COLO668 (cell line): Measurements from ENCODE around the gene AGFG2.

ENCODE experiments used
- DNase-seq: peaks from one replicate; lab custom pipeline; 2025; ENCODE audit not compliant: unreplicated experiment; lab: John Stamatoyannopoulos, UW

AGFG2 gene

DNA sequence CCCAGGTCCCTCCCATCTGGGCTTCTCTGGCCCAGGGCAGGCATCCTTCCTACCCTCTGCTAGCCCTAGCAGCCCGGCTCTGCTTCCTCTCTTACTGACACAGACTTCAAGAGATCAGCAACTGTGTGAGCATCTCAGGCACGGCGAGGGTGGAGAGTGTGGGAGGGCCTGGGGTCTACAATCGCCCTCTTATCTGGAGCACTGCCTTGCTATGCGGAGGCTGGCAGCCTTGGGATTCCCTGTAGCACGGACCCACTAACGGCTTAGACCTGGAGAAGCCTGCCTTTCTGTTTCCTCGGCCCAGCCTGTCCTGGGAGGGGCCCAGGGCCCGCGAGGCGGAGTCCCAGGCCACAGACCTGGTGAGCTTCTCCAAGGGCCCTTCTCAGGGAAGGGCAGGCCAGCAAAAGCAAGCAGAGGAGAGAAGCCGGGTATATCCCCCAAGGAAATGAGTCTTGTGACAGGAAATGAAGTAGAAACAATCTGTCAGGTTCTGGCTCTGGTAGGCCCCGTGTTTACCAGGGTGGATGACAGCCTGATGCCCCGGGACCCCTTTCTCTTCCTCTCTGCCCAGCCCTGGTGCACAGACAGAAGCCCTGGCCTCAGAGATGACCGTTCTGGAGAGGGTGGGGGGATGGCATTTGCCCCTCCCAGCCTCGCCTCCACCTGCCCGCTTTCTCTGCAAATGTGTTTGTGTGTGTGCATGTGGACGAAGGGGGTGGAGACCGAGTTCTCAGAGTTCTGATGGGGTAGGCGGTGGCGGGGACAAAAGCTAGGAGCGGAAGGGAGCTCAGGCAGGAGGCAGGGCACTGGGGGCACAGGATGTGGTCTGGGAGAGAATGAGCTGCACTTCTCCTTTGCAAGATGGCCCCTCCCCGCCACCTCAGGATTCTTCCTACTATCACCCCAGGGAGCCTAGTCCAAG, 44.4 kb downstream of the AGFG2 start:
- no peak for DNase-seq

DNA sequence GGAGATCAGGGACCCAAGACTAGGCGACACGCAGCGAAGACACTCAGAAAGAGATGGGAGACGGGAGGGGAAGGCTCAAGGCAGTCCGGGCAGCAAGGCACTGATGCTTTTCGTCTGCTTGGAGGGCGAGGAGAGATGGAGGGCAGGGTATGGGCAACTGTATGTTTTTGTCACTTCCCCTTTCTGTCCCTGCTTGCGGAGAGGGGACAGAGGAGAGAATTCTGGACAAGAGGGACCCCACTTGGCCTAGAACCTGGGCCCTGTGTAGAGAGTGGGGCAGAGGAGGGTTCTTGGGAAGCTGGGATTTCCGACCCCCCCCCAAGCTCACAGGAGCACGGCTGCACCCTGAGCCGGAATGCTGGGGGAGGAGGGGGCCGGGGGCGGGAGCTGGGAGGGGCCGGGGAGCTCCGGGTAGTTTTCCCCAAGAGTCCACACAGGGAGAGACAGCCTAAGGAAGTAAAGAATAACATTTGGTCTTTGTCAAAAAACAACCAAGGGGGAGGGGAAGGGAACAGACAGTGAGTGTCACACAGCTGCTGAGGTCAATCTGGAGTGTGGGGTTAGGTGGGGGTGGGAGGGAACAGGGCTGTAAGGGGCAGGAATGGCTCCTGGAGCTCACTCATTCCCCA, 45.2 kb downstream of the AGFG2 start:
- DNase-seq, result no peak

DNA sequence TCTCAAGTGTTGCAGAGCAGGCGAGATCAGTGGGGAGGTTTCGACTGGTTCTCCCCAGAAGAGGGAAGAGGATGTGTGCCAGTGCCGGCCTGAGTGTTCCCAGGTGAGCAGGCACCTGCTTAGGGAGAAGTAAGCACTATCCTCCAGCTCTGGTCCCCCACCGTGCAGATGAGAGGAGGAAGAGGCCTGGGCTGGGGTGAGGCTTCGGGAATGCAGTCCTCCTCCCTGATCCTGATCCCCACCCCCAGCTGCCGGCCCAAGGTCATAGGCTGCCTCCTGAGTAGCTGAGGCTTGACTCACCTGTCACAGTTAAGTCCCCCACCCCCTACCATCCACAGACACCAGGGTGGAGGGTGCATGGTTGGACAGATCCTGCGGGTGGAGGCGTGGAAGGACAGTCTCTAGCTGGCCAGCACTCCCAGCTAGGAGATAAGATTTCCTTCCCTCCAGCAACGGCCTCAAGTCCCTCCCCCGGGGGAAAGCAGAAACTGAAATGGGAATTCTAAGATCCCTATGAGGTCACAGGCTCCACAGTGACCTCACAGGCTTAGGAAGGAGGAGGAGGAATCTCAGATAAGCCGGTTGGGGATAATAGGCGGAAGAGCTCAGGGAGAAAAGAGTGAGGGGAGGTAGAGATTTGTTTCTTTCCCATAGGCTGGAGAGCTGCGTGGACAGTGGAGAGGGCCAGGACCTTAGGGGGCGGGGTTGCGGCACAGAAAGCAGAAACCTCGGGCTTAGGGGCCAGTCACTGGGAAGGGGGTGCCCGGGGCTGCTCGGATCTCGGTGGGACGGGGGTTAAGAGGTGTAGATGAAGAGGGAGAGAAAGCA, 45.9 kb downstream of the AGFG2 start:
- peak; percentile 50 for DNase-seq

DNA sequence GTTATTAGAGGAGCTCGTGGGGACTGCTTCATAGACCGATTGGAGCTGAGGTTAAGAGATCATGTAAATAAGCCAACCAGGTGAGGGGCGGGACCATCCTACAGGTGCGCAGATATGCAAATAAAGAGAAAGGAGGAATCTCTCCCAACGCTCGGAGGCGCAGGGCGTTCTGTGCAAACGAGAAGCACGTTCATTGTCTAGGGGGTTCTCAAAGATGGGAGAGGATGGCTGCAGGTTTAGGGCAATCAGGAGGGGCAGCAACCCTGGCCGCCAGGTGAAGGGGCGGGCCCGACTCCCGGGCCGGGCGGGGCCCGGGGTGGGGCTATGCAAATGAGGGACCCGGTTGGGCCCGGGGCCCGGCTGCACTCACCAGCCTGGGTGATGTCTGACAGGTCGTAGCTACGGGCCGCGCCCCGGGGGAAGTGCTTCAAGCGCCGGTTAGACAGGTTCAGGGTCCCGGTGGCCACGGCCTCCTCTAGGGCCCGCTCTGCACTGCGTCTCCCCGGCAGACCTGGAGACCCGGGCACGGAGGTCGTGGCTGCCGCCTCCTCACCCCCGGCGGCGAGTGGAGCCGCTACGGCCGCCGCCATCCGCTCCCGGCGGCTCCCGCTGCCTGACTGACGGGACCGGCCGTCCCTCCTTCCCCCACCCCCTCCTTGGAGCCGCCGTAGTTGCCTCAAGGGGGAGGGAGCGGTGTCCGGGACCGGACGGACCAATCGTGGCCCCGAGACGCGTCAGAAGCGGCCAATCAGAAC, 46.7 kb downstream of the AGFG2 start, which contains the start of gene LRCH4:
LRCH4 (minus strand) TSS at position 619 of the 755 bp plus-strand sequence; CDS start at position 590, 29 bp downstream.
- peak; percentile 85 for DNase-seq

DNA sequence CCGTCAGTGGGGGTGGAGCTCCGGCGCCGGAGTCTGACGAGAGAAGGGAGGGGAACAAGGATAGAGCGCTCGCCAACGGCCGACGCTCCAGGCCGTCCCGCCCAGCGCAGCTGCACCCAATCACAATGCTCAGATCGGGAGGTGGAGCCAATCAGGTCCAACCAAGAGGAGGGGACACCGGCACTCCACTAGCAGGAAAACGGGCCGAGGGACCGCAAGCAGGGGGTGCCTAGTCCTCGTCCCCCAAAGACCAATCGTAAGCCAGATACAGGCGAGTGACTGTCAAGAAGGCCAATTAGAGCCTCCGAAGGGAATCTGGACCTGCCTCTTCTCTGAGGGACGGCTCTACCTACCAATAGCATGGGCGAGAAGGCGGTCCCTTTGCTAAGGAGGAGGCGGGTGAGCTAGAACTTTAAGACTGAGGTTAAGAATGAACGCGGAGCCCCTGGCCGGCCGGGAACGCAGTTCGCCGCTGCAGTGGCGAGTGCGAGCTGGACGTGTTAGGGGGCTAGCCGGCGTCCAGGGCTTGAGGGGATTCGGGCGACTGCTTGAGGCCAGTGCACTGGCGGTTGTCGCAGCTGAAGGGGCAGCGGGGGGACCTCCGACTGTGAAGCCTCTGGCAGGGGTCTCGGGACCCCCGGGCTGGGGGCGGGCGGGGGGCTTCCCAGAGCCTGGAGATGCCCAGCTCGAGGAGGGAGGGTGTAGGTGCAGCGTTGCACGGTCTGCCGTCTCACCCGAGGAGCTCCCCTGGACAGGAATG, 47.4 kb downstream of the AGFG2 start, which contains the start of gene FBXO24:
FBXO24 (plus strand) TSS at position 63 of the 760 bp plus-strand sequence; CDS start at position 361, 298 bp downstream.
- DNase-seq, result peak; percentile 99

DNA sequence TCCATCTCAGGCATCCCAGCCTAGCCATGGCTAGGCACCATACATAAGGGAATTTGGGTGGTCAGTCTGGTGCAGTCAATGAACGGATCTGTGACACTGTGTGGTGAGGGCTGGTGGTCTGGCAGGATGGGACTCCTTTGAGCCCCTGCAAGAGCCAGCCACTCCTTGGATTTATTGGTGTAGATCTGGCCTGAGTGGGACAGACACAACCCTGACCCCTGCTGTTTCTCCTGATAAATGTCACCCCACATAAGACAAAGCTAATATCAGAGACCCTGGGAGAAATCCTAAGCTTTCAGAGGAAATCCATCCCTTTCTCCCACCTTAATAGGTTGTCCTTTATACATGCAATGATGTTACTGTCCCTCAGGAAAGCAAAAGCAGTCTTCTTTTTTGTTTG, 49.4 kb downstream of the AGFG2 start:
- DNase-seq, result peak; percentile 4

DNA sequence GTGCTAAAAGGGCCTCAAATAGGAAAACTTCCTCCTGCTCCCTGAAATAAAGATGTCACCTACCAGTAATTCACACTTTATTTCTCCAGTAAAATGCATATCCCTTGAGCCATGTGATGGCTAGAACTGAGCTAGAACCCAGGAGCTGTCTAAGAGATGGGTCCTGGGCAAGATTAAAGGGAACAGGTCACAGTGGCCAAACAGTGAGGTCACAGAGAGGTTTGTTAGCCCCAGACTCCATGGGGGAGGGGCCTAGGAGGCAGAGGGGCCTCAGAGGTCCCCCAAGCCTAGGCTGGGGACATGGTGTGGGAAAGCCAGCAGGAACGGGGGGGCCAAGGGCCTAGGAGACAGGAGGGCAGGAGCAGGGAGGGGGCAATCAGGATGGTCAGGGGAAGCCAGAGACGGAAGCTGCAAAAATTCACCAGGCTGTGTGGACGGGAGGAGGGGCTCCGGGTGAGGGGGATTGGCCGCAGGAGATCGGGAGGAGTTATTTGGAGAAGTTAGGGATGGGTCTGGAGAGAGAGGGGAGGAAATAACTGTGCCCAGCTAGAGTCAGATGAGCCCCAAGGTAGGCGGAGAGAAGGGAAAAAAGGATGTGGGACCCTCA, 50.4 kb downstream of the AGFG2 start:
- DNase-seq, result no peak

DNA sequence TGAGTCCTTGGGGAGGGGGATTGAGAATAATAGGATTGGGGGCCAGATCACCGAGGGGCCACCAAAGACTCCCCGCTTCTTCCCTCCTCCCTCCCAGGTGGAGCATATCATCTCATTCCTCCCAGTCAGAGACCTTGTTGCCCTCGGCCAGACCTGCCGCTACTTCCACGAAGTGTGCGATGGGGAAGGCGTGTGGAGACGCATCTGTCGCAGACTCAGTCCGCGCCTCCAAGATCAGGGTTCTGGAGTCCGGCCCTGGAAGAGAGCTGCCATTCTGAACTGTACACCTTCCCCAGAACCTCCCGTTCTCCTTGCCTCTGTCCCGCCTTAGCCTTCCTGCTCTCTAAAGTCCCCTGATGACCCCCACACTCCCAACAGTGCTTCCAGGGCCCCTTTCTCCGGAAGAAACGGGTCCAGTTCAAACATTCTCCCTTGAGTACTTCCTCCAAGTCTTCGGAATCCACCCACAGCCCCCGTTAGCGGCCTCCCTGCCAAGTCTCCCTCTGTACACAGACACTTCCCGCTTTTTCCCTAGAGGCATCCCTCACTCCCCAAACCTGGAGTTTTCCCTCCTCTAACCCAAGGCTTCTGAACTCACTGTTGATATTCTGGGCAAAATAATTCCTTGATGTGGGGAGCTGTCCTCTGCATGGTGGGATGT, 51.2 kb downstream of the AGFG2 start:
- no peak for DNase-seq

DNA sequence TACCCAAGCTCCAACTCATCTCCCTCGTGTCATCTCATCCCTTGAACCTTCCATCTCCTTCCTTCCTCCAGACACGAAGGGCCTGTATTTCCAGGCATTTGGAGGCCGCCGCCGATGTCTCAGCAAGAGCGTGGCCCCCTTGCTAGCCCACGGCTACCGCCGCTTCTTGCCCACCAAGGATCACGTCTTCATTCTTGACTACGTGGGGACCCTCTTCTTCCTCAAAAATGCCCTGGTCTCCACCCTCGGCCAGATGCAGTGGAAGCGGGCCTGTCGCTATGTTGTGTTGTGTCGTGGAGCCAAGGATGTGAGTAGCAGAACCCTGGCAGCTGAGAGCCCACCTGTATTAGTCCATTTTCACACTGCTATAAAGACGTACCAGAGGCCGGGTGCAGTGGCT, 52.6 kb downstream of the AGFG2 start:
- DNase-seq, result no peak

DNA sequence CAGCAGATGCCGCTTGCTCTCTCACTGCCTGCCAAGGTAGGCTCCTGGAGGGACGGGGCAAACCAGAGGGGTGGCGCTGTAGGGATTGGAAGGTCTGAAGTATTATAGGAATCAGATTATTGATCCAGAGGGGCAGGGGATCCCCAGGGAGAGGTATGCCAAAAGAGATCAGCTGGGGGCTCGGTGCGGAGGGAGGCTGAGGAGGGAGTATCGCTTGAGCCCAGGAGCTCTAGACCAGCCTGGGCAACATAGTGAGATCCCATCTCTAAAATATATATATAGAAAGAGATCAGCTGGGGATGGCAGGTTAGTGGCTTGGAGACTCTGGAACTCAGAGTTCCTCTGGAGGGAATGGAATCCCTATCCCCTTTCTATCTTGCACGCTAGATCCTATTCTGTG, 56.2 kb downstream of the AGFG2 start:
- DNase-seq, result no peak

DNA sequence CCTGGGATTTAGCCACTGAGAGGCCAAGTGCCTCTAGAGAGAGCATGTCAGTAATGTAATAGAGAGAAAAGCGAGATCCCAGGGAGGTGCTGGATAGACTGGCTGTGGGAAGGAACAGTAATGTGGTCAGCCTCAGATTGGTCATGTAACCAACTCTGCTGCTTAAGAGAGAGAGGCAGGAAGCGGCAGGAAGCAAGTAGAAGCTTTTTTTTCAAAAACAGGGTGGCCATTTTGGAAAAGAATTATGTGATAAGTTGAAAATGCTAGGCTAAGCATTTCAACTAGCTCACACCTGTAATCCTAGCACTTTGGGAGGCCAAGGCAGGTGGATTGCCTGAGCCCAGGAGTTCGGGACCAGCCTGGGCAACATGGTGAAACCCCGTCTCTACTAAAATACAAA, 59.4 kb downstream of the AGFG2 start:
- DNase-seq, result no peak

DNA sequence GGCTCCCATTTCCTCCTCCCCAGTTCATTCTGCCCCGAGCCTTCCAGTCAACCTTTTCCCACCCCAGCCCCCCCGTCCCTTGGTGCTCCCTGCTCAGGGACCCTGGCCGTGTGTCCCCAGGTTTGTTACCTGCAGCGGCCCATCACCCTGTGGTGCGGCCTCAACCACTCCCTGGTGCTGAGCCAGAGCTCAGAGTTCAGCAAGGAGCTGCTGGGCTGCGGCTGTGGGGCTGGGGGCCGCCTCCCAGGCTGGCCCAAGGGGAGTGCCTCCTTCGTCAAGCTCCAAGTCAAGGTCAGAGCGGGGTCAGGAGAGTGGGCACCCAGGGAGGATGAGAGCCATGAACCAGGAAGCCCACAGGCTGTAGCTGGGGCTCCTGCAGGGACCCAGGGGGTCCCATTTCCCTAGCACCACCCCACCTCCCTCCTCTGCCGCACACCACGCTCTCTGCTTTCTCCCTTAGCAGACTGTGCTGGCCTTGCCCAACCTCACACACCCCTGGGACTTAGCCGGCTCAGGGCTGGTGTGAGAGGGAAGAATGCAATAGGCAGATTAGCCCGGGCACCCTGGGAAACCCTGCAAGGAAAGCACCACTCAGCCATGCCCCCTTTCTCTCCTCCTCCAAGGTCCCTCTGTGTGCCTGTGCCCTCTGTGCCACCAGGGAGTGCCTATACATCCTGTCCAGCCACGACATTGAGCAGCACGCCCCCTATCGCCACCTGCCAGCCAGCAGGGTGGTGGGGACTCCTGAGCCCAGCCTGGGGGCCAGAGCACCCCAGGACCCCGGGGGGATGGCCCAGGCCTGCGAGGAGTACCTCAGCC, 61.1 kb downstream of the AGFG2 start:
- peak; percentile 7 for DNase-seq

DNA sequence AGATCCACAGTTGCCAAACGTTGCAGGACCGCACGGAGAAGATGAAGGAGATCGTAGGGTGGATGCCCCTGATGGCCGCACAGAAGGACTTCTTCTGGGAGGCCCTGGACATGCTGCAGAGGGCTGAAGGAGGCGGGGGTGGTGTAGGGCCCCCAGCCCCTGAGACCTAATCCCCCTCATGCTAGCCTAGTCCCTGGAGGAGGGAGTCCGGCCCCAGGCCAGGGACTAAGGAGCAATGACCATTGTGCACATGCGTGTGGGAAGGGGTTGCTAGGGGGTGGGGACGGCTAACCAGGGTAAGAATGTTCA, 61.7 kb downstream of the AGFG2 start:
- no peak for DNase-seq

DNA sequence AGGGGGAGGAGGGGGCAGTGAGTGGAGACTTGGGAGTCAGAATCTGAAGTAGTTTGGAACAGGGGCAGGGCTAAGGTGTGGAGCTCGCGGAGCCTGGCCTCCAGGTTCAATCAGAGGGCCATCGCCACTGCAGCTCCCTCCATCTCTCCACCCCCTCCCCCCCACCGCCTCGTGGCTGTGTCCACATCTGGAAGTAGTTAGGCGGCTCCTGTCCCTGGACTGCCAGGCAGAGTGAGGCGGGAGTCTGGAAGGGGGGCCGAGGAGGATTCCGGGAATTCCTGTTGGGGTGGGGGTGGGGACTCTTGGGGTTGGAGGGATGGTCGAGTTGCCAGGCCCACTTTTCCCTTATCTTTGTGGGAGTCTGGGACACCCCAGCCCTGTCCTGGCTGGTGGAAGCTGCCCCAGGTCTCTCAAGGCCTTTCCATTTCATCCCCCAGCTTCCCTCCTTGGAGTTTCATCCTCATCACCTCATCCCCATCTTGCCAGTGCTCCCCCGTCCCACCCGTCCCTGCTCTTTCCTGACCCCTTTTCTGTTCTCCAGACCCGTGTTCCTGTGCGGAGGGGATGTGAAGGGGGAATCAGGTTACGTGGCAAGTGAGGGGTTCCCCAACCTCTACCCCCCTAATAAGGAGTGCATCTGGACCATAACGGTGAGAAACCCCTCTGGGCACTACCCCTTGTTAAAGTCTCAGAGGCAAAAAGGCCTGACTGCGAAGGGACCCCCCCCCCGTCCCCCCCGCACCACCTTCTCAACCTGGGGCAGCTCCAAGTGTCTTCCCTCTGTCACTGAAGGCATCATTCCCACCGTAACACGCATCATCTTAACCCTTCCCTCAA, 64.1 kb downstream of the AGFG2 start:
- no peak for DNase-seq

DNA sequence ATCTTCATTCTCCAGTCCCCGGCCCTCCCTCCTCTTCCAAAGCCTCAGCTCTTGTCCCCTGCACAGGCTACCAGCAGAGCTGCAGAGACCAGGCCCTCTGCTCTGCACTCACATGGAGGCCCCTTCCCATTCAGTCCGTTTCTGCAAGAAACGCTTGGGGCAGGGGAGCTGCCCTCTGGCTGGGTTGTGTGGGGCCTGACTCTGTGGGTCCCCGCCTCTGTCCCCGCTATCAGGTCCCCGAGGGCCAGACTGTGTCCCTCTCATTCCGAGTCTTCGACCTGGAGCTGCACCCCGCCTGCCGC, 64.7 kb downstream of the AGFG2 start:
- DNase-seq, result no peak

DNA sequence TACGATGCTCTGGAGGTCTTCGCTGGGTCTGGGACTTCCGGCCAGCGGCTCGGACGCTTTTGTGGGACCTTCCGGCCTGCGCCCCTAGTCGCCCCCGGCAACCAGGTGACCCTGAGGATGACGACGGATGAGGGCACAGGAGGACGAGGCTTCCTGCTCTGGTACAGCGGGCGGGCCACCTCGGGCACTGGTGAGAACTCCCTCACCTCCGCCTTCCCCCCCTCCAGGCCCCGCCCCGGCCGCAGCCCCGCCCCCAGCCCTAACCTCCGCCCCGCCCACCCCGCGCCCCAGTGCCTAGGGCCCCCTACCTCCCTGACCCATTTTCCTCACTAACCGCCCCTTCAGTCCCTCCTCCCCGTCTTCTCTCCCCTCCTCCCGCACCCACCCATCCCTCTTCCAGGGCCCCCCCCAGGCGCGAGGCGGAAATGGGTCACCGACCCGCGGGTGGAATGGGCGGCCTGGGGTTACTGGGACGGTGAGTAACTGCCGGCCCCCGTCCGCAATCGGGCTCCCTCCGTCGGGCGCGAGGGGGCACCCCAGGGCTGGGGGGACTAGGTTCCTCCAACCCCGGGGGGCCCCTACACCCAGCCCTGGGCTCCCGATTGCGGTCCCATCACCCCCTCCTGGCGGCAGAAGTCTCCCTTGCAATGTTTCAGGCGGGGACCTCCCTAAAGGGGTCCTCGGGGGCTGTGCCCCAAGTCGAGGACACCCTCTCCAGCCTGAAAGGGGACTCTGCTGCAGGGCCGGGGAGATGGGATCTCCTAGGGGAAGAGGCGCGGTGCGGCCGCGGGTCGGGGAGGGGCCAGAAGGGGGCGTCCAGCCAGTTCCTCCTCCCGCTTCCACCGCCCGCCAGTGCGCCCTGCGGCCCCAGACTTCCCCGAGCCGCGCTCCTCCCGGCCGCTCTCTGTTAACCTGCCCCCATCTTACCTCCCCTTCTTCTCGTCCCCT, 65.3 kb downstream of the AGFG2 start:
- peak; percentile 73 for DNase-seq
